ENCODE data around the gene MAN2A2.
"Not testable (repeated sequence)": the region's sequence is repeated elsewhere in the genome, so short reads cannot be mapped to it uniquely, and the experiment has no call there.

The MAN2A2 gene

GRCh38 chr15:90905306-90906180 lies 2.4 kb downstream of the MAN2A2 start:
- DNase-seq: no peak

GRCh38 chr15:90906181-90906849 lies 3.2 kb downstream of the MAN2A2 start:
- DNase-seq: no peak

GRCh38 chr15:90907051-90907660 lies 4.1 kb downstream of the MAN2A2 start:
- no peak for DNase-seq

GRCh38 chr15:90907838-90908507 lies 4.9 kb downstream of the MAN2A2 start:
- DNase-seq: no peak

GRCh38 chr15:90909449-90909848 lies 6.3 kb downstream of the MAN2A2 start:
- not testable (repeated sequence) for DNase-seq

GRCh38 chr15:90909976-90910375 lies 6.9 kb downstream of the MAN2A2 start:
- no peak for DNase-seq

GRCh38 chr15:90910441-90911301 lies 7.6 kb downstream of the MAN2A2 start:
- DNase-seq: no peak

- DNase-seq: no peak
Measured at GRCh38 chr15:90911302-90911623, 8.2 kb downstream of the MAN2A2 start.

GRCh38 chr15:90911906-90912769 lies 9.0 kb downstream of the MAN2A2 start:
- no peak for DNase-seq

- DNase-seq: no peak
Measured at GRCh38 chr15:90912770-90913075, 9.6 kb downstream of the MAN2A2 start.

- no peak for DNase-seq
Measured at GRCh38 chr15:90913398-90913944, 10.4 kb downstream of the MAN2A2 start.

- peak; percentile 90 to 91 for DNase-seq
Measured at GRCh38 chr15:90914305-90915080, 11.4 kb downstream of the MAN2A2 start.

GRCh38 chr15:90915216-90915807 lies 12.2 kb downstream of the MAN2A2 start:
- DNase-seq: no peak

- peak; percentile 97 to 98 for DNase-seq
Measured at GRCh38 chr15:90915808-90916440, 12.8 kb downstream of the MAN2A2 start.

GRCh38 chr15:90916461-90916860 lies 13.4 kb downstream of the MAN2A2 start:
- DNase-seq: no peak

- DNase-seq: no peak
Measured at GRCh38 chr15:90917569-90917968, 14.5 kb downstream of the MAN2A2 start.

- no peak for DNase-seq
Measured at GRCh38 chr15:90918034-90918788, 15.1 kb downstream of the MAN2A2 start.

- no peak for DNase-seq
Measured at GRCh38 chr15:90918835-90919234, 15.7 kb downstream of the MAN2A2 start.

Data from inflammatory macrophage (primary cell).